CD4-positive, CD25-positive, alpha-beta regulatory T cell (primary cell): ENCODE data around the gene C1S. TPM values are rescaled to one million over a fixed set of nuclear protein-coding genes. Genes with fewer than 3 reads are reported as not detected.

Source experiments
- ATAC-seq, 2 donors: fragments of 150-1000 bp; cut with Tn5 transposase; one replicate each; pipeline ENCODE4 v1.10.0; 2021; ENCODE audit warnings: low read depth in 2 of 2, moderate number of reproducible peaks in 2 of 2, moderate library complexity in 1 of 2
- DNase-seq, 3 donors: peaks; one replicate each; pipeline versions ENCODE4 v3.0.0 to v3.0.0-alpha.2; 2012 to 2022; ENCODE audit warnings: mixed read lengths in 1 of 3
- H3K27ac ChIP-seq: one replicate; pipeline ENCODE4 v1.7.0; 2013; ENCODE audit warnings: mild to moderate bottlenecking, low read length; ENCODE audit not compliant: insufficient read depth, poor library complexity, severe bottlenecking
- H3K27me3 ChIP-seq: one replicate; pipeline ENCODE4 v1.7.0; 2013; ENCODE audit warnings: low read length; ENCODE audit not compliant: control insufficient read depth, insufficient read depth
- H3K36me3 ChIP-seq: one replicate; pipeline ENCODE4 v1.7.0; 2013; ENCODE audit warnings: mild to moderate bottlenecking, low read length, moderate library complexity; ENCODE audit not compliant: control insufficient read depth, insufficient read depth
- H3K4me1 ChIP-seq: 2 replicates; pipeline ENCODE4 v1.7.0; 2013; ENCODE audit warnings: mild to moderate bottlenecking, low read length; ENCODE audit not compliant: insufficient read depth, control insufficient read depth, poor library complexity, severe bottlenecking
- H3K4me3 ChIP-seq: one replicate; pipeline ENCODE4 v1.7.0; 2013; ENCODE audit warnings: low read depth, mild to moderate bottlenecking, low read length, moderate library complexity
- H3K9me3 ChIP-seq, 2 experiments: 1 replicate in 1 of 2; 2 replicates in 1 of 2; pipeline ENCODE4 v1.7.0; 2013; ENCODE audit warnings: low read length in 2 of 2, mild to moderate bottlenecking in 1 of 2, moderate library complexity in 1 of 2; ENCODE audit not compliant: control insufficient read depth in 2 of 2
- H3K27ac Mint-ChIP-seq, 3 donors: one replicate each; pipeline ENCODE4 v1.8.0; 2020 to 2022; ENCODE audit warnings: mild to moderate bottlenecking in 3 of 3, mixed read lengths in 3 of 3, moderate library complexity in 2 of 3
- H3K27me3 Mint-ChIP-seq: one replicate; pipeline ENCODE4 v1.8.0; 2022; ENCODE audit warnings: mild to moderate bottlenecking, mixed read lengths
- H3K36me3 Mint-ChIP-seq: one replicate; pipeline ENCODE4 v1.8.0; 2020; ENCODE audit warnings: mixed read lengths
- H3K4me1 Mint-ChIP-seq, 4 donors: one replicate each; pipeline ENCODE4 v1.8.0; 2020 to 2022; ENCODE audit warnings: mixed read lengths in 4 of 4, mild to moderate bottlenecking in 1 of 4
- H3K4me3 Mint-ChIP-seq, 4 donors: one replicate each; pipeline ENCODE4 v1.8.0; 2020 to 2022; ENCODE audit warnings: mild to moderate bottlenecking in 4 of 4, mixed read lengths in 4 of 4, moderate library complexity in 3 of 4
- H3K9me3 Mint-ChIP-seq, 7 donors: one replicate each; pipeline ENCODE4 v1.8.0; 2020 to 2022; ENCODE audit warnings: mixed read lengths in 7 of 7, mild to moderate bottlenecking in 3 of 7, moderate library complexity in 2 of 7
- polyA plus RNA-seq, 4 donors: library from polyadenylated mRNA; unstranded; fragments of 300-500 nt; fragmentation: Illumina TruSeq; gene quantifications; one replicate each; pipeline ENCODE4 v1.2.3, GENCODE V29; 2021
- total RNA-seq: library from RNA; stranded (reverse); gene quantifications from one replicate; pipeline ENCODE4 v1.2.3, GENCODE V29; 2022

C1S gene
- total and polyA plus RNA-seq, 5 donors from 2014 or later: 5.7 TPM; not detected in 4

DNA sequence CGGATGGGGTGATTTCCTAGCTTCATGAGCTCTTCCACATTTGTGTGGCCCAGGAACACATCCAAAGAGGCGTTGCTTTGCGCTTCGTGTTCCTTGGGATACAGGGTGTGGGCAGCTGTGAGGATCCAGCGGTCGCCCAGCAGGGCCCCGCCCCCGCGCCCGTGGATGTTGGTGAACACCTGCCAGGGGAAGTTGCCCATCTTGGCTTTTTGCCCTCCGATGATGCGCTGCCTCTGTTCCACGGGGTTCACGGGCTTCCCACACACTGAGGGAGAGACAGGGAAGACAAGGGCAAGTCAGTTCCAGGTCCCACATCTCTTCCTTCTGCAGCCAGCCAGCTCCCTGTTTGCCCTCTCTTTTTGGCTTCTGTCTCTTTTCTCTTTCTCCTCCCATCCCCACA is 20.5 kb downstream of the C1S start:
- H3K4me3 Mint-ChIP-seq: no peak overlapping the region
- peaks cover 0 to 4% (median 1%) of the 10 kb centered on the region in 7 donors for H3K9me3 Mint-ChIP-seq
- H3K4me1 ChIP-seq: no peaks in the 10 kb centered on the region

DNA sequence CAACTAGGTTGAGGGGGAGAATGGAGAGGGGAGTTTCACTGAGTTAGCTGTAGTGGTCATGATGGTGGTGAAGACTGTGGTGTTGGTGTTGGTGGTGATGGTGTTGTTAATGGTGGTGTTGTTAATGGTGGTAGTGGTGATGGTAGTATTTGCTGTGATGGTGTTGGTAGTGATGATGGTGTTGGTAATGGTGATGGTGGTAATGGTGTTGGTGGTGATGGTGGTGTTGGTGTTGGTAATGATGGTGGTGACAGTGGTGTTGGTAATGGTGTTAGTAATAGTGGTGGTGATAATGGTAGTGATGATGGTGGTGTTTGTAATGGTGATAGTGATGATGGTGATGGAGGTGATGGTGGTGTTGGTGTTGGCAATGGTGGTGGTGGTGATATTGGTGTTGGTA is 22.6 kb downstream of the C1S start:
- H3K4me3 ChIP-seq: no peak overlapping the region
- no peaks in the 10 kb centered on the region for H3K27me3 ChIP-seq
- no peaks in the 10 kb centered on the region for H3K4me1 ChIP-seq
- H3K27ac Mint-ChIP-seq: peak overlapping the region in 1 of 3 donors; percentile 13
- H3K27ac ChIP-seq: no peak overlapping the region
- no peak for DNase-seq
- peaks cover 0 to 6% (median 0%) of the 10 kb centered on the region in 4 donors for H3K4me1 Mint-ChIP-seq
- peaks cover 11% of the 10 kb centered on the region for H3K36me3 Mint-ChIP-seq
- no peak overlapping the region for H3K4me3 Mint-ChIP-seq
- ATAC-seq: no peak
- H3K9me3 ChIP-seq: no peaks in the 10 kb centered on the region
- peaks cover 0 to 4% (median 1%) of the 10 kb centered on the region in 7 donors for H3K9me3 Mint-ChIP-seq
- H3K27me3 Mint-ChIP-seq: peaks cover 5% of the 10 kb centered on the region
- no peaks in the 10 kb centered on the region for H3K36me3 ChIP-seq

More for the DNA sequence above, 20.5 kb downstream of the C1S start:
- H3K4me3 ChIP-seq: no peak overlapping the region
- no peaks in the 10 kb centered on the region for H3K9me3 ChIP-seq
- peaks cover 11% of the 10 kb centered on the region for H3K27me3 Mint-ChIP-seq
- ATAC-seq: no peak
- H3K36me3 Mint-ChIP-seq: peaks cover 11% of the 10 kb centered on the region
- H3K27ac ChIP-seq: no peak overlapping the region
- H3K4me1 Mint-ChIP-seq: peaks cover 0 to 6% (median 0%) of the 10 kb centered on the region in 4 donors
- no peak for DNase-seq
- H3K36me3 ChIP-seq: no peaks in the 10 kb centered on the region
- H3K27me3 ChIP-seq: no peaks in the 10 kb centered on the region
- no peak overlapping the region for H3K27ac Mint-ChIP-seq

DNA sequence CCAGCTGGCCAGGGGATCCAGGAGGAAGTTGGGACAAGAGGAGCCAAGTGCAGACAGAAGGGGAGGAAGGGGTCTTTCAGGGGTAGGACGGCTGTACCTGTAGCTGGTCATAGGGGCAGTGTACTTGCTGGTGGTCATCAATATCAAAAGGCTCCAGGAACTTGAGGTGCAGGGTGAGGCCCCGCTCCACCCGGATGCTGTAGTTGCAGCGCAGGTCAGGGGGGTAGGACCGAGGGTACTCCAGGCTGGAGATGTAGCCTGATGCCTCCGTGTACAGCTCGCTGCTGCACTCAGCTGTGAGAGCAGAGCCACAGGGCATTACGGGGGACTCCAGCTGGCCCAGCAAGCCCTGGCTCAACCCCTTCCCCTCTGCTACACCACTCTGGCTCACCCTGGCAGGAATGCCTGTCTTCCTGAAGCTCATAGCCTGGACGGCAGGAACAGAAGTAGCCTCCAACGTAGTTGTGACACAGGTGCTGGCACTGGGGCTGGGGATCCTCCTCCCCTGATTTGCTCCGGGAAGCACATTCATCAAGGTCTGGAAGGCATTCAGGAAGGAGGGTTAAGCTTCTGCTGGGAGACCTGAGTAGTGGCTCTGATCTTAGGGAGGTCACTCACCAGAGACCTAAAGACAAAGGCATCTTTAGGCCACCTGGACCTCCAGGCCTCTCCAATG is 28.8 kb downstream of the C1S start:
- Mint-ChIP-seq H3K36me3 (peaks cover 3% of the 10 kb centered on the region), H3K27ac (no peak overlapping the region), H3K4me1 (peaks cover 0 to 19% (median 3%) of the 10 kb centered on the region in 4 donors), H3K27me3 (peaks cover 7% of the 10 kb centered on the region), H3K9me3 (no peaks in the 10 kb centered on the region), H3K4me3 (no peak overlapping the region)
- no peak for DNase-seq
- Histone ChIP-seq H3K27me3 (no peaks in the 10 kb centered on the region), H3K4me1 (peaks cover 8% of the 10 kb centered on the region), H3K36me3 (no peaks in the 10 kb centered on the region), H3K9me3 (no peaks in the 10 kb centered on the region), H3K27ac (no peak overlapping the region), H3K4me3 (no peak overlapping the region)
- no peak for ATAC-seq

DNA sequence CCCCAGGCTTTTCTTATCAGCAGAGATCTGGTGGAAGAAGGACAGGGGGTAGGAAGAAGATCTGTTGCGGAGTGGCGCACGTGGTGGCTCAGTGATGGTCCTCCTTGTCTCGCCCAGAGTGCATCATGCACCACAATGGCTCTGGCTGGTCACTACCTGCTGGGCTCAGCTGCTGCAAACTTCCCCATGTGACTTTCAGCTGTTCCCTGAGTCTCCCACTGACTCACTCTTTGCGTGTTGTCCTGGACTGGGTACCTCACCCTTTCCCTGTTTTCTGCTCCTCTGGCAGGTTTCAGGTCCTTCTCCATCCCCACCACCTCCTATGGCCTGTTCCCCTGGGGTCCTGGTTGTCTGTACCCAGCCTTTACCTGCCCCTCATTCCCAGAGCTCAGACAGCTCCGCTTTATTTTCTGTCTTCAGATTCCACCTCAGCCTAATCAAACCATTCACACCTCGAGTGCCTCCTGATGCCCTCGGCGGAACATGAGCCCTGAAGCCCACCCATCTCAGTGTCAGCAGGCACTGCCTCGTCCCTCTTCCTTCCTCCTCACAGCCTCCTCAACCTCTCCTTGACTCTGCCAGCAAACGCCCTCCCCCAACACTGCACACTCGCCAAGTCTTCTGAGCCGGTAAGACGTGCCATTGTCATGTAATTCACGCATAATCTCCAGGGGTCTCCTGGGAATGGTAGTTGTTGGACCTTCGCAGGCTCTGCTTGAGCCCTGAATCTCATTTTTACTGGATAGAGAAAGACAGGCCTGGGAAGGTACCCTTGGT is 29.9 kb downstream of the C1S start:
- H3K27me3 Mint-ChIP-seq: peaks cover 7% of the 10 kb centered on the region
- H3K4me3 Mint-ChIP-seq: peak overlapping the region in 1 of 4 donors; percentile 29
- Histone ChIP-seq H3K4me3 (no peak overlapping the region), H3K27ac (no peak overlapping the region), H3K9me3 (no peaks in the 10 kb centered on the region), H3K27me3 (no peaks in the 10 kb centered on the region), H3K36me3 (no peaks in the 10 kb centered on the region), H3K4me1 (peaks cover 8% of the 10 kb centered on the region)
- no peak for ATAC-seq
- no peaks in the 10 kb centered on the region for H3K9me3 Mint-ChIP-seq
- peaks cover 0 to 19% (median 3%) of the 10 kb centered on the region in 4 donors for H3K4me1 Mint-ChIP-seq
- no peak for DNase-seq
- peak overlapping the region in 1 of 3 donors; percentile 7 for H3K27ac Mint-ChIP-seq
- H3K36me3 Mint-ChIP-seq: peaks cover 3% of the 10 kb centered on the region

DNA sequence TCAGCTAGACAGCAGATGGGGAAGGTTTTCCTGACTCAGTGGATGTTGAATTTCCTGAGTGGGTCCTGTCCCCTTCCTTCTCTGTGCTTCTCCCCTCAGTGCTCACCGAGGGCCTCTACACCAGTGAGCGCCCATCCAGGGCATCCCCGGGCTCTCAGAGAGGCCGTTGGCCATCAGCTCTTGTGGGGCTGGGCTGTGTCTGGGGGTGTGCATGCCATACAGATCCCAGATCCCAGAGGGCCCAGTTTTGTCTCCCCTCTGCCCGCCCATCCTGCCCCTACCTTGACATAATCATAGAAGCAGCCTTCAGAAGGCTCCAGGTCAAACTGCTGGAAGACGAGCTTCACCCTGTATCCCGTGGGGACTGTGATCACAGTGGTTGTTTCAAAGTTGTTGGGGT is 30.7 kb downstream of the C1S start:
- Histone ChIP-seq H3K36me3 (no peaks in the 10 kb centered on the region), H3K27ac (no peak overlapping the region), H3K27me3 (no peaks in the 10 kb centered on the region), H3K9me3 (no peaks in the 10 kb centered on the region), H3K4me3 (no peak overlapping the region), H3K4me1 (peaks cover 8% of the 10 kb centered on the region)
- Mint-ChIP-seq H3K4me1 (peaks cover 0 to 21% (median 3%) of the 10 kb centered on the region in 4 donors), H3K27ac (peak overlapping the region in 1 of 3 donors; percentile 74), H3K4me3 (peak overlapping the region in 1 of 4 donors; percentile 22), H3K36me3 (peaks cover 3% of the 10 kb centered on the region), H3K27me3 (peaks cover 7% of the 10 kb centered on the region), H3K9me3 (no peaks in the 10 kb centered on the region)
- ATAC-seq: no peak
- DNase-seq: no peak

DNA sequence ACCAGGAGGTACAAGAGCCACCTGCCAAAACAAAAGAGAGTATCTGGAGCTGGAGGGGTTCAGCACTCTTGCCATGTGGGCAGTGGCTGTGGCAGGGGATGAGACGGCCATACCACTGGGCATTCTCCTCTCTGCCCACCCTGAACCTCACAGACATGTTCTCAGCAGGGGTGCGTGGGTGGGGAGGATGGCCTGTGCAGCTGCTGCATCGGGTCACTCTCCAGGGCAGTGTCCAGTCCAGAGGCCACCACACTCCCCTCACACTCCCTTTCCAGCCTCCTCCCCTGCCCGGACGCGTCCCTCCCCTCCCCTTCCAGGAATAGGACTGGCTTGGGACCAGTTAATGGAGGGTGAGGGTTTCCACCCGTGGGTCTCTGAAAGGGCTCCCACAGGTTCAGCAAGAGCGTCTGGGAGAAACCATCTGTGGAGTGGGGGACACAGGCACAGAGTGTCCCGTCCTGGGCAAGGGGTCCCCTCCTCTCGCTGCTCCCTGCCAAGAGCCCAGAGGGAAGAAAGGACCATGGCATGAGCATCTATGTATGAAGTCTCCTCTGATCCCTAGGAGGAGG is 31.2 kb downstream of the C1S start:
- DNase-seq (no peak), ATAC-seq (no peak)
- Histone ChIP-seq H3K4me1 (peaks cover 8% of the 10 kb centered on the region), H3K27me3 (no peaks in the 10 kb centered on the region), H3K4me3 (peak overlapping the region; percentile 77), H3K9me3 (no peaks in the 10 kb centered on the region), H3K36me3 (no peaks in the 10 kb centered on the region), H3K27ac (no peak overlapping the region)
- peak overlapping the region; percentile 76 to 89 (median 85) for H3K4me3 Mint-ChIP-seq
- peaks cover 0 to 21% (median 3%) of the 10 kb centered on the region in 4 donors for H3K4me1 Mint-ChIP-seq
- H3K36me3 Mint-ChIP-seq: peaks cover 3% of the 10 kb centered on the region
- H3K27me3 Mint-ChIP-seq: peaks cover 7% of the 10 kb centered on the region
- H3K27ac Mint-ChIP-seq: peak overlapping the region; percentile 65 to 90 (median 74)
- no peaks in the 10 kb centered on the region for H3K9me3 Mint-ChIP-seq

DNA sequence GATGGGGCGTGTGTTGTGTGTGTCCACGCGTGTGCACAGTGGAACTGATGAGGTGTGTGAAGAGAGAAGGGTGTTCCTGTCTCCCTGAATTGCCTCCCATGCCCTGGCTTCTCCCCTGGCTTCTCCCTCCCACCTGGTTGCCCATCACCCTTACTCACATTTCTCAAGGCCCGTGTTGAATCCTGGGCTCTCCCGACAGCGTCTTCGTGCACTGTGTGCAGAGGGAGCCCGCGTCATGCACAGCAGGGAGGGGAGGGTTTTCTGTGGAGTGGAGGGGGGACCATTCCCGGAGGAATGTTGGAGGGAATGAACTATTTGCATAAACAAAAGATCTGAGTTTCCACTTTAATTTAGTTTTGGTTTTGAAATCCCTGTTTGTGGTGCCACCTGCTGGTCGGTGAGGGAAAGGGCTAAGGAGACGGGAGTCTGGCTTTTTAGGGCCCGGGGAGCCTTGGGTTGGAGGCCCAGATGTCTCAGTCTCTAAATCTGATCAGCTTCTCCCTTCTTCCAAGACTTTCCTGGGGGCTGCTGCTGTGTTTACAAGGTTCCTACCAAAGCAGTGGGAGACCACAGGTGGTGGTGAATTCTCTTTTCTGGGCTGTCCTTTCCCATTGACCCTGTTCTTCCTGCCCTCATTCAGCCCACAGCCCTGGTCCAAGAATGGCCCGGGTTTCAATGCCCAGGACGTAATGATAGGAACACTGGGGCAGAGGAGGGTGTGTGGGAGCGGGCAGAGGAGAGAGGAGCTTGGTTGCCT is 31.9 kb downstream of the C1S start, which contains the start of gene C1R:
TSS of gene C1R (minus strand) at position 217 of the 757 bp plus-strand sequence. CDS start at position 160, 57 bp downstream.
- Histone ChIP-seq H3K4me1 (peaks cover 8% of the 10 kb centered on the region), H3K4me3 (peak within 1 kb of the TSS; percentile 77), H3K27me3 (no peaks in the 10 kb centered on the region), H3K27ac (peak within 1 kb of the TSS; percentile 39), H3K36me3 (no peaks in the 10 kb centered on the region), H3K9me3 (no peaks in the 10 kb centered on the region)
- peak within 1 kb of the TSS; percentile 65 to 90 (median 74) for H3K27ac Mint-ChIP-seq
- H3K4me1 Mint-ChIP-seq: peaks cover 0 to 21% (median 3%) of the 10 kb centered on the region in 4 donors
- peaks cover 7% of the 10 kb centered on the region for H3K27me3 Mint-ChIP-seq
- peaks cover 3% of the 10 kb centered on the region for H3K36me3 Mint-ChIP-seq
- ATAC-seq: peak; percentile 52 to 66
- DNase-seq: peak; percentile 56 to 74 (median 64)
- no peaks in the 10 kb centered on the region for H3K9me3 Mint-ChIP-seq
- peak within 1 kb of the TSS; percentile 76 to 89 (median 85) for H3K4me3 Mint-ChIP-seq
